Activated gamma-delta T cell (primary cell): Measurements from ENCODE around the gene SSTR5.

Experiments
- DNase-seq: peaks from one replicate; lab custom pipeline; 2025; lab: John Stamatoyannopoulos, UW

Gene SSTR5

DNA sequence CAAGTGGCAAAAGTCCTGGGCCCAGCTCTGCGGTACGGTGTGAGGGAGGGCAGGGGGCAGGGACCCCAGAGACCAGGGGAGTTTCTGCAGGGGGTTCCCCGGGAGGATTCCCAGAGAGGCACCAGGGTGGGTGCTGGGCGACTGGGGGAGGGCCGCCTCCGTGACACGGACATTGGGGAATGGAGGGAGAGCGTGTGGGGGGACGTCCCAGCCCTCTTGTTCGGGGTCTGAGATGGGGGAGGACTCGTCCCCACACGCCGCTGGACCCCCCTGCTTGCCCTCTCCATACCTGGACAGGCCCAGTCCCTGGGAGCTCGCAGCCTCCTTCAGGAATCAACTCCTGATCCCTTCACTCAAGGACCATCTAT, 49.8 kb downstream of the SSTR5 start:
- DNase-seq: no peak

DNA sequence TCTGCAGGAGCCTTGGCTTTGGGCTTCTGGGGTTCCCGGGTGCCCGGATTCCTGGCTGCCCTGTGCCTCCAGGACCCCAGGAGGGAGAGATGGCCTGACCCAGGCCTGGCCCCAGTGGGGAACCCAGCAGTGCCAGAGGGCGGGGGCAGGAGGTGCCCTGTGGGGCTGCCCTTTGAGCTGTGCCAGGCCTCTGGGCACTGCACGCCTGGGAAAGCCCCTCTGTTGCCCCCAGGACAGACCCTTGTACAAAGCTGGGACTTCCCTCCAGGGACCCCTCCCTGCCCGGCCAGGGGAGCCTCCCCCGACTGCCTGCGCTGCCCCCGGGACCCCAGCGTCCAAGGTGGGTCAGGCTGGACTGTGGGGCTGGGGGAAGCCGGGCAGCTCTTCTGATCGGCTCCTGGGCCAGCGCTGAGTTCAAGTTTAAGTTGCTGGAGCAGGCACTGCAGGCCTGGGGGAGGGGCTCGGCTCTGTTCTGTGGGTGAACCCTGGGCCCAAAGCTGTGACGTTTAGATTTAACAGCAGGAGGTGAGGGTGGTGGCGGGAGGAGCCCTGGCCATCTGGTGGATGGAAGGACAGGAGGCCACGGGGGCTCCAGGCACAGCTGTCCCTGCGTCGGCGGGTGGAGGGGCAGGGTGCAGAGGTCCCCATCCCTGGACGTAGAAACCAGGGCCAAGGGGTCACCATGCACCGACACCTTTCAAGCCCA, 51.1 kb downstream of the SSTR5 start:
- no peak for DNase-seq

DNA sequence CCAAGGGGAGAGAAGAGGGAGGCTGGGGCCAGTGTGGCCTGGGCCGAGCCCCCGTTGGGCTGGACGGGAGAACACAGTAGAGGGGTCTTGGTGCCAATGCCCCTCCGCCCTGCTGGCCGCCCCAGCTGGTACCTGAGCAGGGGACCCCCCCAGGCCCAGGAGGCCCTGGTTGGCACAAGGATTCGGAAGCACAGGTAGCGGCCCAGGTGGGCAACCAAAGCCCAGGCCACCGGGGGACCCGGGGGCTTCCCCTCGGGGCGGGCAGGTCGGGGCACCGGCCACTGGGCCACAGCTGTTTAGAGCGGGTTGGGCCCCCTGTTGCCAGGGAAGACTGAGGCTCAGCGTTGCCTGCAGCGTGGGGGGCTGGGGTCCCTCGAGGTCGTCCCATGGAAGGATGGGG, 51.7 kb downstream of the SSTR5 start:
- DNase-seq: no peak

DNA sequence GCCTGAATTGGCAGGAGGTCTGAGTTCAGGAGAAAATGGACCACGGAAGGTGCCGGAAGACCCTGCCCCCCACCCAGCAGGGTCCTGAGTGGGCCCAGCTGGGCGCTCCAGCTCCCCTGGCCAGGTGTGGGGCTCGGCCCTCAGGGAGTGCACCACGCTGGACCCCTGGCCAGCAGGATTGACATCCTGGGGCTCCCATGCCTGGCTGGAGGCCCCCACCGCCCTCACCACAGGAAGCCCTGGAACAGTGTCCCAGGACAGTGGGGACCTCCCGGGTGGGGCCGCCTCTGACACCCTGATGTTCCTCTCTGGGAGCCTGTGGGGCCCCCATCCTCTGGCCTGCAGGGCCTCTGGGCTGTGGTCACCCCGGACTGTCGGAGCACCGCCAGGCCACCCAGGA, 52.2 kb downstream of the SSTR5 start:
- DNase-seq: no peak

DNA sequence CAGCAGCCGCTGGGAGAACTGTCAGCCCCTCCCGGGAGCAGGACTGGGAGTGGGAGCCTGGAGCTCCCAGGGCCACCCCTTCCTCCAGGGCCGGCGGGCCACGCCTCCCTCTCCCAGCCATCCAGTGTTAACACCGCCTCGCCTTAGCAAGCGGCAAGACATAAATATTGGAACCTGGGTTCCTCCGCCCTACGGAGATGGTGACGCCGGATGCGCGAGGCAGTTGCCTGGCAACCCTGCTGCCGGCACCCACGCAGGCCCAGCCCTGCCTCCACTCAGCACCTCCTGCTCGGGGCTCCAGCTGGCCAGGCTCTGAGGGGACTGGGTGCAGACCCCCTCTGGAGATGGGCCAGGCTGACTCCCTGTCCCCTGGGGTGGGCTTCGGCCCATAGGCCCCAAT, 52.9 kb downstream of the SSTR5 start:
- no peak for DNase-seq

DNA sequence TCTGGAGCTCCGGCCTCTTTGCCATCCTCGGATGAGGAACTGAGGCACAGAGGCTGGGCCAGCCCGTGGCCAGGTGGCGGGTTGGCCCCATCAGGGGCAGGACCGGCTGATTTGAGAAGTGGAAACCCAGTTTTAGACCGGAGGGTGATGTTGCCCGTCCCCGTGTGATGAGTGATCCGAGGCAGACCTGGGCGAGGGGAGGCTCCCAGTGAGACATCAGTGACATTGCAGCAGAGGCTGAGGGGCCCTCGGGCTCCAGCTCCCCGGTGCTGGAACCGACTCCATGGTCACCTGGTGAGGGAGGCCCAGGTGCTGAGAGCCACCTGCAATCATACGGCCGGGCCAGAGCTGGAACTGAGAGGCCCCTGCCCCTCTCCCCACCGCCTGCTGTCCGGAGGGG, 53.5 kb downstream of the SSTR5 start:
- no peak for DNase-seq

DNA sequence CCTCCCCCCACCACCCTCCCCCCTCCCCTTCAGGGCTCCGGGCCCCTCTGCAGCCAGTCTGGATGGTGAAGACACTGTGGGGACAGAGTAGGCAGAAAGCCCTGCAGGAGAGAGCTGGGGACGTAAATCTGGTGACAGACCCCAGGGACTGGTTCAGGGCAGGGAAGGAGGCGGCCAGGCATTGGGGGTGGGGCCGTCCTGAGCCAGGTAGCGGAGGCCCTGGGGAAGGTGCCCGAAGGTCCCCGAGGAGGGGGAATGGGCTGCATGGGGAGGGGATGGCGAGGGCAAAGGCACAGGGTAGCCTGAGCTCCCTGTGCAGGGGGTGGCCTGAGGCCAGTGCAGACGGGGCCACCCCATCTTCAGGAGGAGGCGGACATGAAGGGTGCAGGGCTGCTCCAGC, 54.0 kb downstream of the SSTR5 start:
- DNase-seq: no peak

DNA sequence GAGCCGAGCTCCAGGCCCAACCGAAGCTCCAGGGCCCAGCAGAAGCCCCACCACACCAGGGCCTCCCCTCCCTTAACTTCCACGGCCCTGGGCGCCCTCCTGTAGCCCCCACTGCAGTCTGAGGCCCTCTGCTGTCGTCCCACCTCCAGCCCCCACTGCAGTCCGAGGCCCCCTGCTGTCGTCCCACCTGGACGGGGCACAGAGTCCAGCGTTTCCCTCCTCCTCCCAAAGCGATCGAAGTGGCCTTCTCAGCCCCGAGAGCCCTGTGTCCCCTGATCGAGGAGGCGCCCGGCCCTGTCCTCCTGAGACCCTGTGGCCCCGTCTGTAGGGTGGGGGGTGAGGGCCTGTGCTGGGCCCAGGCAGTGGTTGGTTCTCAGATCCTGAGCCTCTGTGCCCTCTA, 54.6 kb downstream of the SSTR5 start:
- DNase-seq: no peak

DNA sequence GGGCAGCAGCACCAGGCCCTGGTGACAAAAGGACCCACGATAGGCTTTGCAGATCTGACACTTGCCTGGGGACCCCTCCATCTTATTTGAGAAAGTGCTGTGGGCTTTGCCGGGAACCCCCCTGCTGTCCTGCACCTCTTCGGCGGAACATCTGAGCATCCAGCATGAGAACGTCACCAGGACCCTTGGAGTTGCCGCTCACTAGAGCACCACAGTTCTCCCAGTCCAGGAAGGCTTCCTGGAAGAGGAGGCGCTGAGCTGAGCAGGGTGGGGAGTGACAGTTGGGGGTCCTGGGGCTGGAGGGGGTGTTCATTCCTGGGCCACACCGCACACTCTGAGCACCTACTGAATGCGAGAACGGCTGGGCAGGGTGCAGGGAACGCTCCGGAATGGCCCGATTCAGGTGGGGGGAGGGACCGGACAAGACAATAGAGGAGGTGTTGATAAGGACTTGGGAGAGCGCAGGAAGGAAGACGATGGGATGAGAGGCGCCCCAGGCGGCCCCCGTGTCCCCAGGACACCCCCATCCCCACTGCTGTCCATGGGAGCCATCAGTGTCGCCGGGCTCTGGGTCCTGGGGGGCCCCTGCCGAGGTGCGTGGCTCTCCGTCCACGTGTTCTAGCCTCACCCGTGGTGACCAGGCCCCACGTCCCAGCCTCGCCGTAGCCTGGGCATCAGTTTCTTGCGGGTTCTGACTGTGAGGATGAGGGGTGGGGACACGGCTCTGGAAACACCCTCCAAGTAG, 55.6 kb downstream of the SSTR5 start:
- DNase-seq: no peak

DNA sequence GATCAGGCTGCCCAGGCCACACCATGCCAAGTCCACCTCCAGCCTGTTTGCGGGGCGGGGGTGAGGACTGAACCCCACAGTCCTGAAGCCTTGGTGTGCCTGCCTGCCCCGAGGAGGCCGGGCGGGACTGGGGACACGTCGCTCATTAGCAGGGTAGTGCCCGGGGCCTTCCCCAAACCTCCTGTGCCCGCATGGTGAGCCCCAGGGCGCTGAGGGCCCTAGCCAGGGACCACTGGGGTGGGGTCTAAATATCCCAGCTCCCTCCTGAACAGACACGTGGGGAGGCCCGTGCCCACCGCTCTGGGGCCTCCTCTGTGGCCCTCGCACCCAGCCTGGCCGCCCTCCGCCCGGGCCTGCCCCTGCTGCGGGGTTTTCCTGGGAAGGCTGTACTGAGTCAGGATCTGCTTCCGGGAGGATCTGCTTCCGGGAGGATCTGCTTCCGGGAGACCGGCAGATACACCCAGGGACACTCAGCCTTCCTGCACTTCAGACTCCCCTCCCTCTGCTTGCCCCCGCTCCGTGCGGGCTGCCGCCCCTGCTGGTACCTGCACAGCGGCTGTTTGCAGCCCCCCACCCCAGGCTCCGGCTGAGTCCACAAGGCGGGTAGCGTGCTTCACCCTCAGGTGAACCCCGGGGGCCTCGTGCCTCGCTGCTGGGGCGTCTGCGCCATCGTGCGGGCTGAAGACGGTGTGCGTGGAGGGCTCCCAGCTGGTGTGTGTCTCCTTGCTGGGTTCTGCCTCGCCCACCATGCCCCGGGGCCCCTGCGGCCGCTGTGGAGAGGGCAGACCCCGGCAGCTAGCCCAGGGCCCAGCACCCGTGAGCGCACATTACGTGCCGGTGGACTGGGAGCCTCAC, 56.8 kb downstream of the SSTR5 start:
- DNase-seq: no peak

DNA sequence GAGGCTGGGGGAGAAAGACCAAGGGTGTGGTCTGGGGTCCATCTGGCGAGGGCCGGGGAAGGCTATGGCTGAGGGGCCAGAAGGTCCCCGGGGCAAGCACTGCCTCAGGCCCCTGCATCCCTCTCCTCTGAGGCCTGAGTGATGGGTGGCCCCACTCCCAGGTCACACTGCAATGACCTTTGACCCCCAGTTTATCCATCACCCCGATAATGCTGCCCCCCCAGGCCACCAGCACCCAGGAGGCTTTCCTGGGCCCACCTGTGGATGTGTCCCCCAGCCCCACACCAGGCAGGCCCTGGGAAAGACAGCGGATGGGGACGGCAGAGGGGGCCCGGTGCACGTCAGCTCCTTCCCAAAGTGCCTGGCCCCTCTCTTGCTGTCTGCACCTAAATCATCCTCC, 57.8 kb downstream of the SSTR5 start:
- DNase-seq: no peak
